GM12864 (cell line): ENCODE data around the gene SSPN.

Experiments used
- DNase-seq: peaks from one replicate; pipeline ENCODE4 v3.0.0-alpha.2; 2011; ENCODE audit warnings: low read depth
- H3K4me3 ChIP-seq: 2 replicates; pipeline ENCODE4 v1.5.1; 2011; ENCODE audit warnings: mild to moderate bottlenecking, low read depth, low read length, control low read depth
- TF ChIP-seq, protein P1 (sequence below): IDR thresholded peaks from 2 replicates; pipeline ENCODE4 v1.5.1; 2011; ENCODE audit warnings: low read depth, mild to moderate bottlenecking, moderate library complexity, low read length, control low read depth, inconsistent platforms; ENCODE audit errors: missing control alignments

SSPN gene

DNA sequence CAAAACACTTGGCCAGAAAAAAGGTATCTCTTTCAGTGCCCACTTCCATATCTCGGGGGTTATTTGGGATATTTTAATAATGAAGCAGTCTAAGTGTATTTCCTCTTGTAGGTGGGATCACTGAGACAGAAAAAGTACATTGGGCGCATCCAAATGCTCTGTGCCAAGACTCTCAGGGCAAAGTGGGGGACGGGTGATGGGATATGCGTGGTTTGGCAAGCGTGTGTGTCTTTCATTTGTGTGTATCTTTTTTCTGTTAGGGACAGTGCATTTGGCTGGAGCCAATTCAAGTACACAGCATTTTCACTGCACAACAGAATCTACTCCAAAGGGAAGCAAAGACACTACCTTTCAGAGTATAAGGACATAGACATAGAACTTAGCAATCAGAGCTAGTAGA lies 29.3 kb downstream of the SSPN start:
- DNase-seq: no peak
- H3K4me3 ChIP-seq: no peak overlapping the region
- TF ChIP-seq, protein P1, sequence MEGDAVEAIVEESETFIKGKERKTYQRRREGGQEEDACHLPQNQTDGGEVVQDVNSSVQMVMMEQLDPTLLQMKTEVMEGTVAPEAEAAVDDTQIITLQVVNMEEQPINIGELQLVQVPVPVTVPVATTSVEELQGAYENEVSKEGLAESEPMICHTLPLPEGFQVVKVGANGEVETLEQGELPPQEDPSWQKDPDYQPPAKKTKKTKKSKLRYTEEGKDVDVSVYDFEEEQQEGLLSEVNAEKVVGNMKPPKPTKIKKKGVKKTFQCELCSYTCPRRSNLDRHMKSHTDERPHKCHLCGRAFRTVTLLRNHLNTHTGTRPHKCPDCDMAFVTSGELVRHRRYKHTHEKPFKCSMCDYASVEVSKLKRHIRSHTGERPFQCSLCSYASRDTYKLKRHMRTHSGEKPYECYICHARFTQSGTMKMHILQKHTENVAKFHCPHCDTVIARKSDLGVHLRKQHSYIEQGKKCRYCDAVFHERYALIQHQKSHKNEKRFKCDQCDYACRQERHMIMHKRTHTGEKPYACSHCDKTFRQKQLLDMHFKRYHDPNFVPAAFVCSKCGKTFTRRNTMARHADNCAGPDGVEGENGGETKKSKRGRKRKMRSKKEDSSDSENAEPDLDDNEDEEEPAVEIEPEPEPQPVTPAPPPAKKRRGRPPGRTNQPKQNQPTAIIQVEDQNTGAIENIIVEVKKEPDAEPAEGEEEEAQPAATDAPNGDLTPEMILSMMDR: no peak

DNA sequence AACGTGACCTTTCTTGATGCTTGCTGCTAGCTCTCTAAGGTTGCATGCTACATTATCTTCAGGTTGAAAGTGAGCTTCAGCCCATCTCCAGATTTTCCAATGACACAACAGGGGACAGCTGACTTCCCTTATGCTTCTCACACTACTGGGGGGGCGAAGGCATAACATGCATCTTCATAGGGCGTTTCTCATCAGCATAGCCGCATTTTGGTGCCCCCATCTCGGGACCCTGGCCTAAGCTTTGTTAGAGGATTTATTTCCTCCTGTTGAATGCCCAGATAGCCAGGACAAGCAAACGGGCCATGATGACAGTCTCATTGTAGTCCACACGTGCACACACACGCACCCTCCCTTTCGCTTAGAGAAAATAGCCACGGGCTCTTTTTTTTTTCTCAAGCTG lies 30.7 kb downstream of the SSPN start:
- TF ChIP-seq, protein P1: no peak
- no peak for DNase-seq
- H3K4me3 ChIP-seq: no peak overlapping the region

DNA sequence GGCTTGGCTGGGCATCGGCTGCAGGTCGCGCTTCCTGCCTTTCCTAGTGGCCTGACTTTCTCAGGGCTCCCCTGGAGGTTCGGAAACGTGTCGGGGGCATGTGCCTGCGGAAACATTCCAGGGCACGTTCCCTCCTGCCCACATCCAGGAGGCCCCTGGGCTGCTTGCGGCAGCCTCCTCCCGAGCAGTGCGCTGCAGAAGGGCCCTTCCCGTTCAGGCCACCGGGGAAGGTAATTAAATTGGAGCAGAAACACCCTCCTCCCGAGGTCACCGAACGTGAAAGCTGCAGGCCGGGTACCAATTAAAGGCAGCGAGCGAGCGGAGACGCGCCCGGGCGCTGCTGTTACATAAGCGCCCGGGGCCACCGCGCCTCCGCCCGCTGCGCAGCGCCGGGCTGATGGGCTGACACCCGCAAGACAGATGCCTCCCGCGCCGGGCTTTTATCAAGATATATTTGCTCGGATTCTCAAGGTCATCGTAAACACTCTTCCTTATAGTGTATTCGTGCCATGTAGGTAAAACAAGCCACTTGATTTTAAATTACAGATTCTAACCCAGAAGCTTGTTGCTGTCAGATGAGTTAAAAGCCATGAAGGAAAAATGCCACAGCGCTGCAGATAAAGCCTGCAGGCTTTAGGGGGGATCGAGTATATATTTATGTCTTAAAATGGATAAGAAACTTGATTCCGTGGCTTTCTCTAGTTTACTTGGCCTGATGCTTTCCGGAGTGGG lies 31.4 kb downstream of the SSPN start:
- no peak overlapping the region for H3K4me3 ChIP-seq
- DNase-seq: no peak
- TF ChIP-seq, protein P1: no peak

DNA sequence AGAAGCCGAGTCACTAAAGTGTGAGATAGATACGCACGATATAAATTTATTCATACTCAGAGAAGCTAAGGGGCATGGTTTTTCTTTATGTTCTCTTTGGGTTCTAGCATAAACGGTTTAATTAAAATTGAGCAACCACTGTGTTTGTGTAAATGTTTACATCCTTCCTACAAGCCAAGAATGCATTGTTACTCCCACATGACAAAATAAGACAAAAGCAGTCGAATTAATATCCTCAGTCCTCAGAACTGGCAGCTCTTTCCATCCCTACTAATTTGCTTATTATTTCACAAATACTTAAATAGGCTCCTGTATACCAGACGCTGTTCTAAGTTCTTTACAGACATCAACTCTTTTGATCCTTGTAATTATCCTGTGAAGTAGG lies 32.0 kb downstream of the SSPN start:
- no peak overlapping the region for H3K4me3 ChIP-seq
- TF ChIP-seq, protein P1: no peak
- DNase-seq: no peak

DNA sequence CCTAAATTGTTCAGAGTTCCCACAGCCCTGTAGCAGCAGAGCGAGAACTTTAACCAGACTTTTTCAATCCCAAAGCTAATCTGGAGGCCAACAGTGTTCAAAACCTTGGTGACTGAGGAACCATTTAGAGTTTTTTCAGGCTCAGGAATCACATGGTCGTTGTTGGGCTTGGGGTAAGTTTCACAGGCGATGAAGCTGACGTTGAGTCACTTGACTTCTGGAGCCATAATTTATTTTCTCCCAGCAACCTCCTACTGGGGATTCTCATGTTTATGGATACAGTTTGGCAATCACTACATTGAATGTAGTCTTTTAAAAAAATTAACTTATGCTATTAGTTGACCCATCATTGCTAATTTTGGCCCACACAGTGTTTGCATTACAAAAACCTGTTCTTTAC lies 34.5 kb downstream of the SSPN start:
- TF ChIP-seq, protein P1: no peak
- H3K4me3 ChIP-seq: no peak overlapping the region
- no peak for DNase-seq

DNA sequence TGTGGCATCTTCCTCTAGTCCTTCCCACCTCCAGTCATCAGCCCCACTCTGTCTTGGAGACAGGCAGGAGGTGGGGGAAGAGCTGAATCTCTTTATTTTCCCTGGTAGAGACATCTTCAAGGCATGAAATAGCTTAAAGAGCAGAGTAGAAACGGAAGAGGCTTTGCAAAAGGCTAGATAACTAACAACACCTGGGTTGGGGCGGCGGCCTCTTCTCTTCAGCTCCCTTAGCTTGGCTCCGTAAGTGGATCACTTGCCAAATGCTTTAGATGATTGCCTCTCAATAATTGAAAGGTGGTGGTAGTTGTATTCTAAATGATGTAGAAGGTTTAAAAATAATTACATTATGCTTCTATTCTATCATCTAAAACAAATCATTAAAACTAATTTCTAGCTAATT lies 36.1 kb downstream of the SSPN start:
- no peak overlapping the region for H3K4me3 ChIP-seq
- DNase-seq: no peak
- TF ChIP-seq, protein P1: no peak

DNA sequence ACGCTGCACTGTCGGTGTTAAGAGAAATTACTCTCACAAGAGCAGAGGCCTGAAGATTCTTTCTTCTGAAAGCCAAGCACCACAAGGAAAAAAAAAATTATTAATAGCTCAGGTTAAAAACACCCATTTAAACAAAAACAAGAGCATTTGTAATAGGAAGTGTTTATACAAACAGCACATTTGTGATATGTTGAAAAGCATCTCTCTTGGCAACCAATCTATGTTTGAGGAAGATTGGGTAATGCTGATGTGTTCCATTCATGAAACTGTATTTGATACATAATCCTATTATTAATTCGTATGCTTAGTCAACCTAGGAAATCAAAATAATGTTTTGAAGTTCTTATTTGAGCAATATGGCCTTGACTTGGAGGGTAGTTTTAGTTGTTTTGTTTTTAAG lies 36.5 kb downstream of the SSPN start:
- no peak for DNase-seq
- no peak overlapping the region for H3K4me3 ChIP-seq
- TF ChIP-seq, protein P1: no peak
